GM18873 (cell line): Measurements from ENCODE around the gene CTNNBIP1.
"Not testable (repeated sequence)": the region's sequence is repeated elsewhere in the genome, so short reads cannot be mapped to it uniquely, and the experiment has no call there.

ENCODE experiments used
- ATAC-seq: cut with Tn5 transposase; IDR thresholded peaks from one replicate; pipeline ENCODE4 v1.9.1; 2021; ENCODE audit warnings: mild to moderate bottlenecking, moderate library complexity, moderate number of reproducible peaks; ENCODE audit not compliant: unreplicated experiment, low FRiP score

CTNNBIP1 gene

DNA sequence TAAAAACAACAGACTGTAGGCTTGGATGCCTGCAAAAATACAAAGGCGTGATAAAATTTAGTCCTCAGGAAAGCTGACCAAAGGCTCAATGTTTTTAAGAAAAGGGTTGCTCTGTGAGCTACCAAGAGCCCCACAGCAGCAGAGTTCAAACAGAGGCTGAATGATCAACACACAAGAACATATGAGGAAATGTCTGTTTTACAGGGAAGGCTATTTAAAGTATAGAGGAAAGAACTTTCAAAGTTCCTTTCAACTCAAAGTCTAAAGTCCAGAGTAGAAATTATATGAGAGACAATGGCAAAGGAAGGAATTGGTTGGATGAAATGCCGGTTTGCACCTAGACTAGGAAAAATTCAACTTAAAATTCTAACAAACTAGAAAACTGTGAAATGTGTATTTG is 94.9 kb downstream of the CTNNBIP1 start:
- ATAC-seq = no peak

GRCh38 chr1:9814619-9815018 is 95.5 kb downstream of the CTNNBIP1 start:
- ATAC-seq = no peak

DNA sequence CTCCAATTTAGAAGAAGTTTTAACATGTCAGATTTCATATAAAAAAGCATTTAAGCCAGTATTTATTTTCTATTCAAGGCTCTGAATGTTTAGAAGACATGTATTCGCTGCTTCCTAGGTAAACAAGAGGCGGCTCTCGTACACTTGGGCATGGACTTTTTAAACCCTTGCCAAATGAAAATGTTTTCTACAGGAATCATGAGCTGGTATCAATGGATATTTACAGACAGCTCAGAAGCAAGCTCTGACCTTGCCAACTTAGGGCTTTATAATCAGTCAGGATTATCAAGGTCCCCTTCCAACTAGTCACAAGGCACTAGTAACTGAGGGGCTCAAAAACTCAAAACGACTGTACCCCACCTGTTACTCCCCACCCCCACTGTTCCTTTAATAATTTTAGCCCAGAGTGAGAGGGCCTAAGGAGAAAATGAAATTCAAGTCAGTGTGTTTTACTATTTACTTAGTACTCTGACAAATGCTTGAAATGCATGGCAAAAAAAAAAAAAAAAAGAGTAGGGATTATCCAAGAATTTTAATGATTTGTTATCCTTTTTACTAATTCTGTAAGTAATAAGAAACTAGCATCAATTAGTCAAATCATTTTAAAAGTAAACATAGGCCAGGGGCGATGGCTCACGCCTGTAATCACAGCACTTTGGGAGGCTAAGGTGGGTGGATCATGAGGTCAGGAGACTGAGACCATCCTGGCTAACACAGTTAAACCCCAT is 98.7 kb downstream of the CTNNBIP1 start:
- no peak for ATAC-seq

- ATAC-seq = no peak
Observed at GRCh38 chr1:9809100-9809510, 101.0 kb downstream of the CTNNBIP1 start.

DNA sequence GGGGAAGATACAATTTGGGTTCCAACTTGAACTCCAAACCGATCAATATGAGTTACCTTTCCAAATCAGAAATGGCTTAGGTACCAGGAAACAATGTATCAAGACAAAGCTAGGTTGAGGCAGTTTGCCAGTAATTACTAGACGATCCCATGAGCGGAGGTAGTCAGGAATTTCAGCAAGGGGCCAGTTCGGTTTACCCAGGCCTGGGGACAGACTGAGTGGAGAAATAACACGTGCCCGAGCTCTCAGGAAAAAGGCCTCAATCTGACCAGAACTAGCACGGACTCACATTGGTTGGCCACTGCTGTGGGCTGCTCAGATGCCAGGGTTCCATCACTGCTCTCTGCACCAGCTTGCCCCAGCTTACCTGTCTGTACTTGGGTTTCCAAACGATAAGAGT is 101.6 kb downstream of the CTNNBIP1 start:
- no peak for ATAC-seq

- no peak for ATAC-seq
Observed at GRCh38 chr1:9807541-9807940, 102.5 kb downstream of the CTNNBIP1 start.

DNA sequence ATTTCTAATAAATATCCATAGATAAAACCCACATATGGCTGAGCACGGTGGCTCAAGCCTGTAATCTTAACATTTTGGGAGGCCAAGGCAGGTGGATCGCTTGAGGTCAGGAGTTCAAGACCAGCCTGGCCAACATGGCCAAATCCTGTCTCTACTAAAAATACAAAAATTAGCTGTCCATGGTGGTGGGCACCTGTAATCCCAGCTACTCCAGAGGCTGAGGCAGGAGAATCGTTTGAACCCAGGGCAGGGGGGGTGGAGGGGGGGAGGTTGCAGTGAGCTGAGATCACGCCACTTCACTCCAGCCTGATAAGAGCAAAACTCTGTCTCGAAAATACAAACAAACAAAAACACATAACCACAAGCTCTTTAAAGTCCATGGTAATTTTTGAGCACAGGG is 104.1 kb downstream of the CTNNBIP1 start:
- ATAC-seq = not testable (repeated sequence)

GRCh38 chr1:9805006-9805508 is 105.0 kb downstream of the CTNNBIP1 start:
- no peak for ATAC-seq

DNA sequence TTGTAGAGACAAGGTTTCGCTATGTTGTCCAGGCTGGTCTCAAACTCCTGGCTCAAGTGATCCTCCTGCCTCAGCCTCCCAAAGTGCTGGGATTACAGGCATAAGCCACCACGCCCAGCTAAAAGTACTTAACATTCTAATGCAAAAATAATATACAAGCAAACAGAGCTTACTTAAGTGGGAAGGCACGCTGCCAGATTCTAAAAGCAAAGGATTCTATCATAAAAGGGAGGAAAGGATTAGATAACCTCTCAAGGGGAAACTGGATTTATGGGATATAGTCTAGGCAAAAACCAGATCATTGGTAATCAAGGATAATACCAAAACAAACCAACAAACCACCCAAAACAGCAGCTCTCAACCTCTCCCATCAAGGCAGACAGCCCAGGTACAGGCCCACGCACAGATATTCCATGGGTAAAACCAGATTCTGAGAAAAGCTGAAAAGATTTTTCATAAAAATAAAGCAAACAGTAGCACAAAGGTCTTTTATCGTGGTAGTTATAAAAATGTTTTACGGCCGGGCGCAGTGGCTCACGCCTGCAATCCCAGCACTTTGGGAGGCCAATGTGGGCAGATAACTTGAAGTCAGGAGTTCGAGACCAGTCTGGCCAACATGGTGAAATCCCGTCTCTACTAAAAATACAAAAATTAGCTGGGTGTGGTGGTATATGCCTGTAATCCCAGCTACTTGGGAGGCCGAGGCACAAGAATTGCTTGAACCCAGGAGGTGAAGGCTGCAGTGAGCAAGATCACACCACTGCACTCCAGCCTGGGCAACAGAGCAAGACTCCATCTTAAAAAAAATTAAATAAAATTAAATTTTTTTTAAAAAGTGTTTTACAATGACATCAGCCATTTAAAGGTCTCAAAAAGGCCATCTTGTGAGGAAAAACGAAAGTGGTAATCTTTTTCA is 106.8 kb downstream of the CTNNBIP1 start:
- ATAC-seq = not testable (repeated sequence)

DNA sequence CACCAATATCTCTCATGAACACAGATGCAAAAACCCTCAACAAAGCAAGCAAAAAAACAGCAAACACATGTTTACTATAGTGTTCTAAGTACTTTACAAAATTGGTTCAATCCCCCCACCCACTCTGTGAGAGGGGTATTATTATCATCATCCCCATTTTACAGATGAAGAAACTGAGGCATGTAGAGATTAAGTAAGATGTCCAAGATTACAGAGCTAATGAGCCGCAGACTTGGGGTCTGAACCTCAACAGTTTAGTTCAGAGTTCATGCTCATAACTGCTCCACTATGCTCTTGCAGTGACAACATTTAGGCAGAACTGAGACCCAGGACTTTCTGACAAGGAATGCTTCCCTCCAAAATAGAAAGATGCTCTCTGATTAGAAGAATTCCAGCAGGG is 108.2 kb downstream of the CTNNBIP1 start:
- ATAC-seq = no peak
